Glutamatergic neuron (in vitro differentiated cells): ENCODE data around the gene FBXL3. TPM values are rescaled to one million over a fixed set of nuclear protein-coding genes. Genes with fewer than 3 reads are reported as not detected.

Experiments used
- DNase-seq: peaks from one replicate; pipeline ENCODE4 v3.0.0; 2022
- H3K27ac Mint-ChIP-seq: one replicate; pipeline ENCODE4 v1.8.0; 2020; ENCODE audit warnings: mild to moderate bottlenecking, mixed read lengths, inconsistent platforms; ENCODE audit not compliant: unreplicated experiment
- H3K27me3 Mint-ChIP-seq: one replicate; pipeline ENCODE4 v1.8.0; 2020; ENCODE audit warnings: mild to moderate bottlenecking, moderate library complexity, mixed read lengths, inconsistent platforms; ENCODE audit not compliant: unreplicated experiment
- H3K36me3 Mint-ChIP-seq: one replicate; pipeline ENCODE4 v1.8.0; 2020; ENCODE audit warnings: mild to moderate bottlenecking, mixed read lengths, inconsistent platforms; ENCODE audit not compliant: unreplicated experiment
- H3K4me1 Mint-ChIP-seq: one replicate; pipeline ENCODE4 v1.8.0; 2020; ENCODE audit warnings: mild to moderate bottlenecking, low read depth, mixed read lengths, inconsistent platforms; ENCODE audit not compliant: unreplicated experiment
- H3K4me3 Mint-ChIP-seq: one replicate; pipeline ENCODE4 v1.8.0; 2020; ENCODE audit warnings: mild to moderate bottlenecking, mixed read lengths, inconsistent platforms; ENCODE audit not compliant: unreplicated experiment
- H3K9me3 Mint-ChIP-seq: one replicate; pipeline ENCODE4 v1.8.0; 2020; ENCODE audit warnings: mild to moderate bottlenecking, moderate library complexity, mixed read lengths, inconsistent platforms; ENCODE audit not compliant: unreplicated experiment
- CTCF ChIP-seq: fragments of 200-600 bp; sonication (generic); IDR thresholded peaks from one replicate; pipeline ENCODE4 v1.5.0; 2021; ENCODE audit not compliant: partially characterized antibody, unreplicated experiment
- total RNA-seq: library from RNA; stranded (reverse); fragmentation: NEBNext Ultra II Directional; extraction: Animal tissue kit (Norgen Biotek cat#: 25700); gene quantifications from one replicate; pipeline ENCODE4 v1.2.1, GENCODE V29; 2021; ENCODE audit not compliant: unreplicated experiment

FBXL3 gene
- total RNA-seq, 1 donor from 2014 or later: 27.1 TPM

- no peaks in the 10 kb centered on the region for H3K9me3 Mint-ChIP-seq
- H3K4me3 Mint-ChIP-seq: peak overlapping the region; percentile 99
- peaks cover 4% of the 10 kb centered on the region for H3K27me3 Mint-ChIP-seq
- no peak for TF ChIP-seq CTCF
- peaks cover 4% of the 10 kb centered on the region for H3K4me1 Mint-ChIP-seq
- H3K36me3 Mint-ChIP-seq: peaks cover 5% of the 10 kb centered on the region
- no peak for DNase-seq
- H3K27ac Mint-ChIP-seq: no peak overlapping the region
These were observed 33.5 kb downstream of the FBXL3 start for GRCh38 chr13:76993473-76993872.

GRCh38 chr13:76993021-76993420, 33.9 kb downstream of the FBXL3 start:
- no peaks in the 10 kb centered on the region for H3K9me3 Mint-ChIP-seq
- no peak for TF ChIP-seq CTCF
- peak overlapping the region; percentile 99 for H3K4me3 Mint-ChIP-seq
- H3K27me3 Mint-ChIP-seq: peaks cover 4% of the 10 kb centered on the region
- H3K36me3 Mint-ChIP-seq: peaks cover 5% of the 10 kb centered on the region
- H3K4me1 Mint-ChIP-seq: peaks cover 4% of the 10 kb centered on the region
- DNase-seq: no peak
- no peak overlapping the region for H3K27ac Mint-ChIP-seq

- TF ChIP-seq CTCF: no peak
- H3K9me3 Mint-ChIP-seq: no peaks in the 10 kb centered on the region
- peaks cover 5% of the 10 kb centered on the region for H3K36me3 Mint-ChIP-seq
- peaks cover 4% of the 10 kb centered on the region for H3K27me3 Mint-ChIP-seq
- DNase-seq: peak; percentile 16
- peak overlapping the region; percentile 99 for H3K4me3 Mint-ChIP-seq
- peaks cover 4% of the 10 kb centered on the region for H3K4me1 Mint-ChIP-seq
- H3K27ac Mint-ChIP-seq: peak overlapping the region; percentile 90
These were observed 34.4 kb downstream of the FBXL3 start for GRCh38 chr13:76992548-76993001.

- peaks cover 4% of the 10 kb centered on the region for H3K27me3 Mint-ChIP-seq
These were observed 35.0 kb downstream of the FBXL3 start, which contains the start of gene CLN5 for GRCh38 chr13:76991796-76992547. CLN5 (plus strand) TSS chr13:76992081; CDS start chr13:76992099, 18 bp downstream.

More at GRCh38 chr13:76991796-76992547, 35.0 kb downstream of the FBXL3 start, which contains the start of gene CLN5:
- Mint-ChIP-seq H3K9me3 (no peaks in the 10 kb centered on the region), H3K27ac (peak within 1 kb of the TSS; percentile 90), H3K4me3 (peak within 1 kb of the TSS; percentile 99), H3K36me3 (peaks cover 5% of the 10 kb centered on the region), H3K4me1 (peaks cover 4% of the 10 kb centered on the region)
- DNase-seq: peak; percentile 91
- peak; percentile 10 for TF ChIP-seq CTCF
